GM18517 (cell line): ENCODE results near the gene ETV5.

Experiments
- ATAC-seq: cut with Tn5 transposase; IDR thresholded peaks from one replicate; pipeline ENCODE4 v1.9.1; 2021; ENCODE audit warnings: mild to moderate bottlenecking, moderate library complexity; ENCODE audit not compliant: unreplicated experiment

The ETV5 gene

GRCh38 chr3:186108941-186109865 is at the start of gene ETV5:
TSS of gene ETV5 (minus strand) at chr3:186109089. CDS start at chr3:186105868, 3,221 bp downstream.
- ATAC-seq, result peak; percentile 95

DNA sequence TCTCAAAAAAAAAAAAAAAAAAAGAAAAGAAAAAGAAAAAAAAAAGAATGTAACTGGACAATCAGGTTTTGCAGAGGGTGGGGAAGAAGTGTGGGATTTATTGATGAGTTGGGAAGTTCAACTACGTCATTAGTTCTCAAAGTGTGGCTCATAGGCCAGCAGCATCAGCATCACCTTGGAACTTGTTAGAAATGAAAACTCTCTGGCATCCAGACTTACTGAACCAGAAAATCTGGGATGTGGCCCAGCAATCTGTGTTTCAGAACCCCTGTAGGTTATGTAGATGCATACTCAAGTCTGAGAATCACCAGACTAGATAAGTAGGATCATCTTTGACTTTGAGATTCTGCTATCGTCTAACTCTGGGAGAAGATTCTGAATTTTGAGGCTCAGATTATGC is 45.8 kb upstream of the ETV5 start:
- ATAC-seq, result no peak

GRCh38 chr3:186152889-186153292 is 44.0 kb upstream of the ETV5 start:
- peak; percentile 95 for ATAC-seq

DNA sequence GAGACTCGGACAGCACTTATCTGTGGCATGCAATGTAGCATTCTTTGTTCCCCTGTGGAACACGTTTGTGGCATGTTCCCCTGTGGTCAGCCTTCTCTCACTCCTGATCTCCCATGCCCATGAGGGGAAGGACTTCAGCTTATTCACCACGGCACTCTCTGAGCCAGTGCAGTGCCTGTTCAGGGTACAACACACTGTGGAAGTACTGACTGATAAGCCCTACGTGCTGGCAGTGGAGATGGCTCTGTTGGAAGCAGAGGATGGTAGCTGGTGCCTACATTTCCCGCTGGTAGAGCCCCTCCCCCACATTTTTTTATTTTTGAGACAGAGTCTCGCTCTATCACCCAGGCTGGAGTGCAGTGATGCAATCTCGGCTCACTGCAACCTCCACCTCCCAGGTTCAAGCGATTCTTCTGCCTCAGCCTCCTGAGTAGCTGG is 43.5 kb upstream of the ETV5 start:
- ATAC-seq, result no peak

DNA sequence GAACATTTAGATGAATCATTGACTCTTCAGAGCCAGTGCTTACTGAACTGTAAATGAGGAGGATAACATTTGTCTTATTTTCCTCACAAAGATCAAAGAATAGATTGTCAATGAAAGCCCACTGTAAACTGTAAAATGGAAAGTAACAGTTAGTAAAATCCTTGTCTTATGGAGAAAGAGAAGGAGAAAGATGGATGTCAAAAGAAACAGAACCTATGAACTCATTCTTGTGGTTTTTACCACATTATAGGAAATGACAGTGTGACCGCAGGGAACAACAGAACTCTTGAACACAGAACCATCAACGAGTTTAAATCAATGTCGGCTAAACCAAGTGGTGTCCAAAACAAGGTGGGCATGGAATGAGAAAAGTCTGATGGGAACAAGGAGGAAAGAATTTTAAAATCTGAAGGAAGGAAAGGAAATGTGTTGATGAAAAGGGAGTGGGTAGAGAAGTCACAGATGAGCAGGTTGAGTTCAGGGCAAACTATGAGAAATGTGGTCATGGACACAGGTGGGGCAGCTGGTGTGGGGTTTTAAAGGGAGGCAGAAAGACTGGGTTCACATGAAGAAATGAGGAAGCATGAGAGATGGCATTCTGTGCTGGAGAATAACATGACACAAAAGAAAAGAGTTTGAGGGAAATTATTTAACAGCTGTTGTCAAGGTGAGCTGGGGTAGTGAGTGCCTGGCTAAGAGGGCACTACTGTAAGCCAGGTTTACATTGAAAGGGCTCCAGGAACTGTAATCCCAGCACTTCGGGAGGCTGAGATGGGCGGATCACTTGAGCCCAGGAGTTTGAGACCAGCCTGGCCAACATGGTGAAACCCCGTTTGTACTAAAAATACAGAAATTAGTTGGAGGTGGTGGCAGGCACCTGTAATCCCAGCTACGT is 42.4 kb upstream of the ETV5 start:
- no peak for ATAC-seq

GRCh38 chr3:186150041-186150830 is 41.3 kb upstream of the ETV5 start:
- no peak for ATAC-seq

- no peak for ATAC-seq
Measured at GRCh38 chr3:186149319-186149960, 40.6 kb upstream of the ETV5 start.

- no peak for ATAC-seq
Measured at GRCh38 chr3:186144257-186144656, 35.4 kb upstream of the ETV5 start.

GRCh38 chr3:186143250-186143649 is 34.4 kb upstream of the ETV5 start:
- no peak for ATAC-seq

- ATAC-seq, result no peak
Measured at GRCh38 chr3:186142393-186142932, 33.6 kb upstream of the ETV5 start.

GRCh38 chr3:186141790-186142189 is 32.9 kb upstream of the ETV5 start:
- ATAC-seq, result no peak

DNA sequence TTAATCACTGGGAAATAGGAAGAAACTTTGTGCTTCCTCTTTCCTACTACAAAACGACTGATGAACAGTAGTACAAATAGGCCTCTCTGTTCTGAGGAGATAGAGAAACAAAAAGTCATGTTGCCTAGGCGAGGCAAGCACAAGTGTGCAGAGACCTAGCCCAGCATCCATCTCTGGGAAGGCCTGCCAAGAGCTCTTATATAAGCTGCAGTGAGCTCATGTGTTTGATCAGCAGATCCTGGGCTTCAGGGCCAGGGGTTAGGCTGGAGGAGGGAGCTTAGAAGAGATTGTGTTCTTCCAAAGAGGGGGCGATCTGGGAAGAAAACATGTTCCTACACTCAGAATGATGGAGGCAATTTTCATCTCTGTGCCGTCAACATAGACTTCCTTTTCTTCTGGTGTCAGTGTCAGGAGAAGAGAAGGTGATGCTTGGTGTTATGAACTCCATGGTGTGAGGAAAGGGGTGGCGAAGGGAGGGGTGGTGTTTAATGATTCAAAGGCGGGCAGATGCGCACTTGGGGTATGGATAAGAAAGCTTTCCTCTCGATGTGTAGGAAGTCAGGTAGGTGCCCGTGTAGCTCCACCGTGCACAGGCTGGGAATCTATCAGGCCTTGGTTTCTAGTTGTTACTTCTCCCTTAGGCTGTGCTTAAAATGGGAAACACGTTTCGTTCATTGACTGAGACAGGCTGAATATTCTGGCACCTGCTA is 29.5 kb upstream of the ETV5 start:
- ATAC-seq, result no peak

GRCh38 chr3:186137051-186137685 is 28.3 kb upstream of the ETV5 start:
- ATAC-seq, result no peak

- no peak for ATAC-seq
Measured at GRCh38 chr3:186133980-186134379, 25.1 kb upstream of the ETV5 start.

- no peak for ATAC-seq
Measured at GRCh38 chr3:186132487-186132886, 23.6 kb upstream of the ETV5 start.

GRCh38 chr3:186129206-186129605 is 20.3 kb upstream of the ETV5 start:
- ATAC-seq, result no peak

GRCh38 chr3:186128158-186128557 is 19.3 kb upstream of the ETV5 start:
- no peak for ATAC-seq

DNA sequence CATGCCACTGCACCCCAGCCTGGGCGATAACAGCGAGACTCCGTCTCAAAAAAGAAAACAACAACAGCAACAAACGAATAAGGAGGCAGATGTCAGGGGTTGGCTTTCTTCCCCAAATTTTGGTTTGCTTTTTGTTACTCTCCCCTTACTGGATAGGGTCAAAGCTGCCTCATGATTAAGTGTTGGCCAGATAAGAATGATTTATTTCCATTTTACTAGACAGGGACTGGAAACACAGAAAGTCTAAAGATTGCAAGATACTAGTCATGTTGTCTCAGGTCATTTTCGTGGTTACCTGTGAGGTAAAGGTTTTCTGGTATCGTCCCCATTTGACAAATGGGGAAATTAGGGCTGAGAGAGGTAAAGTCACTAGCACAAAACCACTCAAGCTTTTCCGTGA is 18.6 kb upstream of the ETV5 start:
- no peak for ATAC-seq

DNA sequence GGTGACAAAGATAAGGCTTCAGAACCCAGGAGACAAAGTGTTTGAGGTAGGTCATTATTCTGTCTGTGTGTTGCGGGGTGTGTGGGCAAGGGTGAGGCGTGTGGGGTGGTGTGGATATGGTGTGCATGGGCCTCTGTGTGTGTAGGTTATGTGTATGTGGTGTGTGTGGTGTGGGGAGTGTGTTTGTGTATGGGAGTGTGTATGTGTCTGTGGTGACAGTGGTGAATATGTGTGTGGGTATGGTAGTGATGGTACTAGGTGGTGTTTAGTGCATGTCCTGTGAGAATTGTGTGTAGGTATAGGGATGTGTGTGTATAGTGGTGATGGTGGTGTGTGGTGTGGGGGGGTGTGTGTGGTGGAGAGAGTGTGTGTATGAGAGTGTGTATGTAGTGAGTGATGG is 16.2 kb upstream of the ETV5 start:
- no peak for ATAC-seq
